Cardiac muscle cell (in vitro differentiated cells and primary cell): ENCODE measurements around the gene SLC2A1. TPM values are rescaled to one million over a fixed set of nuclear protein-coding genes. Genes with fewer than 3 reads are reported as not detected.

Experiments used
- DNase-seq, 2 donors: peaks; one replicate each; pipeline versions ENCODE4 v3.0.0 to v3.0.0-alpha.2; 2010 to 2017; ENCODE audit warnings: low read depth in 1 of 2, low spot score in 1 of 2
- H3K27ac ChIP-seq: fragments of 200-600 bp; sonication (generic); 2 replicates; pipeline ENCODE4 v1.5.1; 2016
- H3K27me3 ChIP-seq: fragments of 200-600 bp; sonication (generic); 2 replicates; pipeline ENCODE4 v1.6.0; 2016; ENCODE audit warnings: control low read depth
- H3K36me3 ChIP-seq: fragments of 200-600 bp; sonication (generic); 2 replicates; pipeline ENCODE4 v1.5.1; 2016; ENCODE audit warnings: control low read depth
- H3K4me1 ChIP-seq: fragments of 200-600 bp; sonication (generic); 2 replicates; pipeline ENCODE4 v1.8.1; 2017; ENCODE audit warnings: low read depth, mild to moderate bottlenecking, mixed run types
- H3K4me3 ChIP-seq: fragments of 200-600 bp; sonication (generic); 2 replicates; pipeline ENCODE4 v1.5.1; 2016; ENCODE audit warnings: mild to moderate bottlenecking
- H3K9me3 ChIP-seq: fragments of 200-600 bp; sonication (generic); 2 replicates; pipeline ENCODE4 v1.5.1; 2017; ENCODE audit warnings: low read depth, mild to moderate bottlenecking, control low read depth
- CTCF ChIP-seq: IDR thresholded peaks from 2 replicates; pipeline ENCODE4 v1.5.1; 2012; ENCODE audit warnings: low read depth, mild to moderate bottlenecking, low read length
- polyA plus RNA-seq: library from polyadenylated mRNA; unstranded; fragments of >200 nt; fragmentation: Nextera tagmentation; extraction: Ambion mirVana; gene quantifications from 2 replicates; pipeline ENCODE4 v1.2.1, GENCODE V29; 2016
- total RNA-seq: library from RNA; depleted of rRNA; stranded (reverse); fragments of >200 nt; gene quantifications from 2 replicates; pipeline ENCODE4 v1.2.3, GENCODE V29; 2016

SLC2A1 gene
- total and polyA plus RNA-seq, 2 experiments from 2014 or later: 243 to 714 TPM

DNA sequence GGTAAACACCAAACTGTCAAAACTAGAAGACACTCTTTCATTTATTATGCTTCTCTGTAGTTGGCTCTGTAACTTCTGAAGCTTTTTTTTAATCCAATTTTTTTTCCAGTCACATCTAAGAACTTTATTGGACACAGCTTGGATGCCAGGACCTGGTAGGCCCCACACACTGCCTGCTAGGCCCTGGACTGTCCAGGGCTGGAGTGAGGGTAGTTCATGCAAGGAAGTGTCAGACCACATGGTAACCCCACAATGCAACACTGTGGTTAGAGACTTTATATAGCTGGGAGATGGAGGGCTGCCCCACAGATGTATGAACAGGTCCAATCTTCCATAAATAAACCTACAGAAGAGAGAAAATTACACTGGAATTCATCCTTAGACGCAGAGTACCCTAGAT is 7.1 kb downstream of the SLC2A1 start:
- H3K4me3 ChIP-seq: no peak overlapping the region
- peaks cover 59% of the 10 kb centered on the region for H3K4me1 ChIP-seq
- no peak overlapping the region for H3K27ac ChIP-seq
- H3K36me3 ChIP-seq: peaks cover 11% of the 10 kb centered on the region
- no peaks in the 10 kb centered on the region for H3K9me3 ChIP-seq
- TF ChIP-seq CTCF: no peak
- no peaks in the 10 kb centered on the region for H3K27me3 ChIP-seq
- no peak for DNase-seq

- peaks cover 11% of the 10 kb centered on the region for H3K36me3 ChIP-seq
- H3K27ac ChIP-seq: peak overlapping the region; percentile 55
- peak in 1 of 2 donors; percentile 23 for DNase-seq
- H3K9me3 ChIP-seq: no peaks in the 10 kb centered on the region
- H3K4me3 ChIP-seq: no peak overlapping the region
- peaks cover 53% of the 10 kb centered on the region for H3K4me1 ChIP-seq
- no peak for TF ChIP-seq CTCF
- H3K27me3 ChIP-seq: no peaks in the 10 kb centered on the region
Measured at GRCh38 chr1:42950116-42950481, 8.6 kb downstream of the SLC2A1 start.

DNA sequence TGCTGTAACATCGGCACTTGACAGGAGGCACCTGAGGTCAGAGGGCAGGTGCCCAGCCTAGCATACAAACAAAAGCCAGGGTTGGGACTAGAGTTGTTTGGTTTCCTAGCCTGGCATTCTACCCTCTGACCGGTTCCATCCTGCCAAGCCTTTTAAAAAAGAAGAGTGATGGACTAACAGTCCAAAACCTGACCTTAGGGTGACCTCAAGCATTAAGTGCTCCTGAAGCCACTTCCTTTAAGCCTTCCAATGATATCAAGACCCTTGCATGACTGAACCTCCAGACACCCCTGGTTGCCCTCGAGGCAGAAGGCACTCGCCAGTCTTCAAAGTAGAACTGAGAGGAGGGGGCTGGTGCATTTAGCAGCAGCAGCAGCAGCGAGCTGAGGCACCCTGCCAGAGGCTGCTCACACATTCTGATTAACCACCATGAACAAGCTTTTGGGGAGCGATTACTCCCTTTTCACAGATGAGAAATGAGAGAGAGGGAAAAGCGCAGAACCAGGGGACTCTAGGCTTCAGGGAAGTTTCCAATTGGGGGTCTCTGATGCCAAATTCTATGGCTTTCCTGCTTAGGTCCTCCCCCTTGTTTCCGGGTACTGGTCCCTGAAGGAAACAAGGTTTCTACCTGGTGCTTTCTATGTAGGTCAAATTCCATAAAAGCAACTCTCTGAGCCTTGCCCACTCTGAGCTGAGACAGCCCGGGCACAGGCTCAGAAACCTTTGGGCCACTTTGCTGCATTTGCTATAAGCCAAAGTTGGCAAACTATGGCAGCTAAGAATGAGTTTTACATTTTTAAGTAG is 9.2 kb downstream of the SLC2A1 start:
- Histone ChIP-seq H3K4me1 (peaks cover 53% of the 10 kb centered on the region), H3K36me3 (peaks cover 11% of the 10 kb centered on the region), H3K9me3 (no peaks in the 10 kb centered on the region), H3K27ac (peak overlapping the region; percentile 55), H3K27me3 (no peaks in the 10 kb centered on the region), H3K4me3 (no peak overlapping the region)
- no peak for TF ChIP-seq CTCF
- DNase-seq: peak in 1 of 2 donors; percentile 39

GRCh38 chr1:42947965-42948732 is 10.5 kb downstream of the SLC2A1 start:
- TF ChIP-seq CTCF: no peak
- peak overlapping the region; percentile 21 for H3K27ac ChIP-seq
- no peak for DNase-seq
- H3K4me3 ChIP-seq: no peak overlapping the region
- no peaks in the 10 kb centered on the region for H3K9me3 ChIP-seq
- H3K36me3 ChIP-seq: peaks cover 10% of the 10 kb centered on the region
- H3K4me1 ChIP-seq: peaks cover 44% of the 10 kb centered on the region
- no peaks in the 10 kb centered on the region for H3K27me3 ChIP-seq

- H3K4me3 ChIP-seq: no peak overlapping the region
- H3K9me3 ChIP-seq: no peaks in the 10 kb centered on the region
- no peak for DNase-seq
- peaks cover 11% of the 10 kb centered on the region for H3K36me3 ChIP-seq
- peaks cover 39% of the 10 kb centered on the region for H3K4me1 ChIP-seq
- no peak for TF ChIP-seq CTCF
- H3K27ac ChIP-seq: peak overlapping the region; percentile 36
- no peaks in the 10 kb centered on the region for H3K27me3 ChIP-seq
Measured at GRCh38 chr1:42947117-42947516, 11.6 kb downstream of the SLC2A1 start.
